Measurements from ENCODE around the gene RAP1GAP2.

- TF ChIP-seq TARDBP (IDR thresholded peaks at IDR 0.05), result no peak
- TF ChIP-seq NFRKB (IDR thresholded peaks at IDR 0.05), result no peak
- TF ChIP-seq BHLHE40 (IDR thresholded peaks at IDR 0.05; ENCODE audit: borderline replicate concordance), result no peak
- no peak for TF ChIP-seq SP1 (IDR thresholded peaks at IDR 0.05)
Measured at GRCh38 chr17:2986925-2987324, 190.7 kb downstream of the RAP1GAP2 start.

Measured in HEK293T (cell line).